Esophagus muscularis mucosa (tissue), 4 donors: Measurements from ENCODE around the gene PLEKHD1. TPM values are rescaled to one million over a fixed set of nuclear protein-coding genes. Genes with fewer than 3 reads are reported as not detected.

Experiments used
- DNase-seq: peaks from one replicate; pipeline ENCODE4 v3.0.0-alpha.2; 2017; ENCODE audit errors: extremely low spot score
- H3K27ac ChIP-seq, 4 donors: fragments of 200-600 bp; sonication (generic); replicated peaks in 1 of 4; 1 replicate in 3 of 4; 2 replicates in 1 of 4; pipeline ENCODE4 v1.5.1; 2016 to 2019; ENCODE audit warnings: mild to moderate bottlenecking in 1 of 4
- H3K27me3 ChIP-seq, 4 donors: fragments of 200-600 bp; sonication (generic); one replicate each; pipeline versions ENCODE4 v1.5.1 to v1.6.0; 2016 to 2019
- H3K36me3 ChIP-seq, 4 donors: fragments of 200-600 bp; sonication (generic); one replicate each; pipeline ENCODE4 v1.5.1; 2016 to 2019
- H3K4me1 ChIP-seq, 4 donors: fragments of 200-600 bp; sonication (generic); one replicate each; pipeline ENCODE4 v1.5.1; 2016 to 2019
- H3K4me3 ChIP-seq, 4 donors: fragments of 200-600 bp; sonication (generic); 1 replicate in 2 of 4; 2 replicates in 2 of 4; pipeline ENCODE4 v1.5.1; 2016 to 2019; ENCODE audit warnings: mild to moderate bottlenecking in 4 of 4, moderate library complexity in 1 of 4
- H3K9me3 ChIP-seq, 4 donors: fragments of 200-600 bp; sonication (generic); 1 replicate in 3 of 4; 2 replicates in 1 of 4; pipeline ENCODE4 v1.5.1; 2016 to 2019
- CTCF ChIP-seq, 3 experiments: fragments of 200-600 bp in 2 of 3; fragments of 450-650 bp in 1 of 3; sonication (generic) in 2 of 3; IDR thresholded peaks; one replicate each; pipeline ENCODE4 v1.5.1; 2017 to 2019; ENCODE audit warnings: antibody characterized with exemption in 3 of 3, mild to moderate bottlenecking in 2 of 3, moderate library complexity in 1 of 3
- EP300 ChIP-seq: sonication (generic); formaldehyde crosslinking; IDR thresholded peaks from one replicate; pipeline ENCODE4 v1.6.1; 2017; ENCODE audit warnings: antibody characterized with exemption
- POLR2A ChIP-seq: fragments of 450-650 bp; IDR thresholded peaks from one replicate; pipeline ENCODE4 v1.6.1; 2017; ENCODE audit warnings: antibody characterized with exemption, moderate library complexity, mild to moderate bottlenecking, low read depth
- POLR2AphosphoS5 ChIP-seq, 2 donors: sonication (generic); formaldehyde crosslinking; IDR thresholded peaks; one replicate each; pipeline ENCODE4 v1.6.1; 2017; ENCODE audit warnings: antibody characterized with exemption in 2 of 2
- WGBS: methylation state at CpG from one replicate; pipeline ENCODE4 v1.1.5; 2018; 5-methylcytosine and 5-hydroxymethylcytosine counted together
- intact Hi-C: fragments of 100-400 bp; cut with DNase I; formaldehyde crosslinking; loops from one replicate; pipeline ENCODE4 v1.15.1; 2023
- total RNA-seq, 4 donors: library from RNA; depleted of rRNA; stranded (reverse); fragments of >200 nt; gene quantifications; one replicate each; pipeline versions ENCODE4 v1.1.0 to v1.2.1, GENCODE V29; 2016

The PLEKHD1 gene
- total RNA-seq, 4 donors from 2014 or later, result 0.17 TPM; not detected in 3

- DNase-seq, result no peak
- H3K9me3 ChIP-seq, result no peaks in the 10 kb centered on the region
- WGBS, result 30% methylated on average over 10 of the region's 112 CpGs
- H3K36me3 ChIP-seq, result no peaks in the 10 kb centered on the region
- H3K4me1 ChIP-seq, result peaks cover 28 to 43% (median 39%) of the 10 kb centered on the region in 4 donors
- peaks cover 0 to 99% (median 58%) of the 10 kb centered on the region in 4 donors for H3K27me3 ChIP-seq
- H3K4me3 ChIP-seq, result peak overlapping the region; percentile 50 to 62 (median 54)
- intact Hi-C loops, result loop anchor here (5.0 kb wide), 1 partner anchor 35 kb away; no protein-coding TSS in a partner anchor
- no peak overlapping the region for H3K27ac ChIP-seq
- no peak for TF ChIP-seq POLR2AphosphoS5 (IDR thresholded peaks at IDR 0.05)
- no peak for TF ChIP-seq EP300
- no peak for TF ChIP-seq POLR2A
- no peak for TF ChIP-seq CTCF (IDR thresholded peaks at IDR 0.05)
Observed at GRCh38 chr14:69572030-69572840, 87.7 kb downstream of the PLEKHD1 start.

GRCh38 chr14:69572841-69573135, 88.3 kb downstream of the PLEKHD1 start:
- peak overlapping the region; percentile 50 to 62 (median 54) for H3K4me3 ChIP-seq
- DNase-seq, result no peak
- no peak overlapping the region for H3K27ac ChIP-seq
- 36% methylated on average over 8 of the region's 40 CpGs for WGBS
- TF ChIP-seq POLR2AphosphoS5 (IDR thresholded peaks at IDR 0.05), result no peak
- no peak for TF ChIP-seq EP300
- no peak for TF ChIP-seq CTCF (IDR thresholded peaks at IDR 0.05)
- no peak for TF ChIP-seq POLR2A
- peaks cover 0 to 95% (median 57%) of the 10 kb centered on the region in 4 donors for H3K27me3 ChIP-seq
- no peaks in the 10 kb centered on the region for H3K36me3 ChIP-seq
- no peaks in the 10 kb centered on the region for H3K9me3 ChIP-seq
- H3K4me1 ChIP-seq, result peaks cover 28 to 43% (median 39%) of the 10 kb centered on the region in 4 donors
- intact Hi-C loops, result loop anchor here (5.0 kb wide), 1 partner anchor 35 kb away; no protein-coding TSS in a partner anchor

GRCh38 chr14:69573205-69573830, 88.8 kb downstream of the PLEKHD1 start:
- Histone ChIP-seq H3K27me3 (peaks cover 0 to 95% (median 56%) of the 10 kb centered on the region in 4 donors), H3K4me1 (peaks cover 28 to 43% (median 39%) of the 10 kb centered on the region in 4 donors), H3K36me3 (no peaks in the 10 kb centered on the region), H3K9me3 (no peaks in the 10 kb centered on the region), H3K4me3 (peak overlapping the region in 3 of 4 donors; percentile 17 to 62 (median 55)), H3K27ac (no peak overlapping the region)
- intact Hi-C loops, result loop anchor here (5.0 kb wide), 1 partner anchor 36 kb away; no protein-coding TSS in a partner anchor
- TF ChIP-seq CTCF (IDR thresholded peaks at IDR 0.05) (no peak), POLR2AphosphoS5 (IDR thresholded peaks at IDR 0.05) (no peak), EP300 (no peak), POLR2A (no peak)
- 39% methylated on average over 25 of the region's 51 CpGs for WGBS
- no peak for DNase-seq

GRCh38 chr14:69573831-69574262, 89.3 kb downstream of the PLEKHD1 start:
- Histone ChIP-seq H3K4me1 (peaks cover 28 to 43% (median 39%) of the 10 kb centered on the region in 4 donors), H3K27ac (no peak overlapping the region), H3K4me3 (peak overlapping the region; percentile 17 to 62 (median 45)), H3K27me3 (peaks cover 0 to 95% (median 56%) of the 10 kb centered on the region in 4 donors), H3K36me3 (no peaks in the 10 kb centered on the region), H3K9me3 (no peaks in the 10 kb centered on the region)
- intact Hi-C loops, result loop anchor here (5.0 kb wide), 1 partner anchor 37 kb away; no protein-coding TSS in a partner anchor
- WGBS, result 6% methylated on average over 14 of the region's 15 CpGs
- DNase-seq, result no peak
- TF ChIP-seq CTCF (IDR thresholded peaks at IDR 0.05) (no peak), POLR2AphosphoS5 (IDR thresholded peaks at IDR 0.05) (no peak), POLR2A (no peak), EP300 (no peak)
